GM21381 (cell line): ENCODE measurements around the gene FAM24B.
"Not testable (repeated sequence)": the region's sequence is repeated elsewhere in the genome, so short reads cannot be mapped to it uniquely, and the experiment has no call there.

ENCODE experiments used
- ATAC-seq: cut with Tn5 transposase; IDR thresholded peaks from one replicate; pipeline ENCODE4 v1.9.1; 2021; ENCODE audit warnings: mild to moderate bottlenecking, moderate library complexity; ENCODE audit not compliant: unreplicated experiment

FAM24B gene

GRCh38 chr10:122859527-122859926, 19.9 kb downstream of the FAM24B start:
- no peak for ATAC-seq

- not testable (repeated sequence) for ATAC-seq
Measured at GRCh38 chr10:122858042-122858441, 21.3 kb downstream of the FAM24B start.

- no peak for ATAC-seq
Measured at GRCh38 chr10:122856902-122857301, 22.5 kb downstream of the FAM24B start.

GRCh38 chr10:122855745-122856144, 23.6 kb downstream of the FAM24B start:
- no peak for ATAC-seq

- no peak for ATAC-seq
Measured at GRCh38 chr10:122854648-122855047, 24.7 kb downstream of the FAM24B start.

- ATAC-seq, result no peak
Measured at GRCh38 chr10:122853665-122854313, 25.6 kb downstream of the FAM24B start.

- no peak for ATAC-seq
Measured at GRCh38 chr10:122852261-122852660, 27.1 kb downstream of the FAM24B start.

GRCh38 chr10:122850705-122851640, 28.4 kb downstream of the FAM24B start:
- no peak for ATAC-seq

- ATAC-seq, result no peak
Measured at GRCh38 chr10:122849900-122850605, 29.3 kb downstream of the FAM24B start.

- no peak for ATAC-seq
Measured at GRCh38 chr10:122849090-122849489, 30.3 kb downstream of the FAM24B start.

- ATAC-seq, result no peak
Measured at GRCh38 chr10:122847782-122848604, 31.4 kb downstream of the FAM24B start.

- ATAC-seq, result no peak
Measured at GRCh38 chr10:122845783-122846332, 33.5 kb downstream of the FAM24B start, which contains the start of gene CUZD1. Gene CUZD1 (minus strand): TSS chr10:122845857. CDS start chr10:122845843, 14 bp downstream.

GRCh38 chr10:122844146-122844545, 35.2 kb downstream of the FAM24B start:
- no peak for ATAC-seq

GRCh38 chr10:122841569-122841968, 37.8 kb downstream of the FAM24B start:
- no peak for ATAC-seq

- no peak for ATAC-seq
Measured at GRCh38 chr10:122839505-122839904, 39.9 kb downstream of the FAM24B start.

GRCh38 chr10:122838880-122839279, 40.5 kb downstream of the FAM24B start:
- ATAC-seq, result no peak

GRCh38 chr10:122835908-122836307, 43.5 kb downstream of the FAM24B start:
- ATAC-seq, result no peak

- ATAC-seq, result no peak
Measured at GRCh38 chr10:122830965-122831353, 48.4 kb downstream of the FAM24B start.

- no peak for ATAC-seq
Measured at GRCh38 chr10:122830273-122830964, 49.0 kb downstream of the FAM24B start.

- ATAC-seq, result no peak
Measured at GRCh38 chr10:122829454-122829853, 49.9 kb downstream of the FAM24B start.
